HEK293T (cell line): ENCODE results near the gene TCF23.
"Not testable (repeated sequence)": the region's sequence is repeated elsewhere in the genome, so short reads cannot be mapped to it uniquely, and the experiment has no call there.

ENCODE experiments used
- CTCF ChIA-PET: fragments of 350-600 bp; formaldehyde crosslinking; extraction: SDS; loops from one replicate; lab custom pipeline; 2021; ENCODE audit warnings: antibody characterized with exemption, inconsistent platforms; lab: Yijun Ruan, JAX
- POLR2A ChIA-PET: fragments of 350-600 bp; formaldehyde crosslinking; extraction: SDS; loops from one replicate; lab custom pipeline; 2020; ENCODE audit warnings: antibody characterized with exemption, inconsistent platforms; lab: Yijun Ruan, JAX
- DNase-seq: peaks from one replicate; pipeline ENCODE4 v3.0.0; 2012; ENCODE audit warnings: mixed read lengths; ENCODE audit errors: extremely low spot score
- ARNT ChIP-seq: fragments of 450-650 bp; IDR thresholded peaks from 2 replicates; pipeline ENCODE4 v1.6.1; 2017; ENCODE audit warnings: mild to moderate bottlenecking
- BHLHE40 ChIP-seq: fragments of 450-650 bp; IDR thresholded peaks from 2 replicates; pipeline ENCODE4 v1.6.1; 2016; ENCODE audit warnings: mild to moderate bottlenecking, moderate library complexity, borderline replicate concordance
- CTBP1 ChIP-seq: fragments of 450-650 bp; IDR thresholded peaks from 2 replicates; pipeline ENCODE4 v1.6.1; 2016; ENCODE audit warnings: borderline replicate concordance
- ELF4 ChIP-seq: fragments of 450-650 bp; IDR thresholded peaks from 2 replicates; pipeline ENCODE4 v1.6.1; 2017; ENCODE audit warnings: antibody characterized with exemption
- FOXA1 ChIP-seq: fragments of 450-650 bp; IDR thresholded peaks from 2 replicates; pipeline ENCODE4 v1.6.1; 2016; ENCODE audit warnings: mild to moderate bottlenecking
- FOXK2 ChIP-seq: fragments of 450-650 bp; IDR thresholded peaks from 2 replicates; pipeline ENCODE4 v1.6.1; 2016; ENCODE audit warnings: mild to moderate bottlenecking
- FOXM1 ChIP-seq: fragments of 450-650 bp; IDR thresholded peaks from 2 replicates; pipeline ENCODE4 v1.6.1; 2017; ENCODE audit warnings: mild to moderate bottlenecking, borderline replicate concordance
- HDGF ChIP-seq: fragments of 450-650 bp; IDR thresholded peaks from 2 replicates; pipeline ENCODE4 v1.6.1; 2017; ENCODE audit warnings: antibody characterized with exemption, borderline replicate concordance
- L3MBTL2 ChIP-seq: fragments of 450-650 bp; conservative IDR thresholded peaks from 2 replicates; pipeline ENCODE4 v1.6.1; 2016; ENCODE audit warnings: mild to moderate bottlenecking
- LEF1 ChIP-seq: fragments of 450-650 bp; IDR thresholded peaks from 2 replicates; pipeline ENCODE4 v1.6.1; 2017; ENCODE audit warnings: mild to moderate bottlenecking, borderline replicate concordance
- NFRKB ChIP-seq: fragments of 450-650 bp; IDR thresholded peaks from 2 replicates; pipeline ENCODE4 v1.6.1; 2016; ENCODE audit warnings: mild to moderate bottlenecking, moderate library complexity
- SP1 ChIP-seq: fragments of 450-650 bp; IDR thresholded peaks from 2 replicates; pipeline ENCODE4 v1.6.1; 2017
- SUZ12 ChIP-seq: fragments of 450-650 bp; IDR thresholded peaks from 2 replicates; pipeline ENCODE4 v1.6.1; 2016; ENCODE audit warnings: mild to moderate bottlenecking
- TARDBP ChIP-seq: fragments of 450-650 bp; IDR thresholded peaks from 2 replicates; pipeline ENCODE4 v1.6.1; 2016
- ZNF384 ChIP-seq: fragments of 450-650 bp; IDR thresholded peaks from 2 replicates; pipeline ENCODE4 v1.6.1; 2016
- TF ChIP-seq, protein P1 (sequence below): fragments of 450-650 bp; IDR thresholded peaks from 2 replicates; pipeline ENCODE4 v1.6.1; 2016

Gene TCF23

DNA sequence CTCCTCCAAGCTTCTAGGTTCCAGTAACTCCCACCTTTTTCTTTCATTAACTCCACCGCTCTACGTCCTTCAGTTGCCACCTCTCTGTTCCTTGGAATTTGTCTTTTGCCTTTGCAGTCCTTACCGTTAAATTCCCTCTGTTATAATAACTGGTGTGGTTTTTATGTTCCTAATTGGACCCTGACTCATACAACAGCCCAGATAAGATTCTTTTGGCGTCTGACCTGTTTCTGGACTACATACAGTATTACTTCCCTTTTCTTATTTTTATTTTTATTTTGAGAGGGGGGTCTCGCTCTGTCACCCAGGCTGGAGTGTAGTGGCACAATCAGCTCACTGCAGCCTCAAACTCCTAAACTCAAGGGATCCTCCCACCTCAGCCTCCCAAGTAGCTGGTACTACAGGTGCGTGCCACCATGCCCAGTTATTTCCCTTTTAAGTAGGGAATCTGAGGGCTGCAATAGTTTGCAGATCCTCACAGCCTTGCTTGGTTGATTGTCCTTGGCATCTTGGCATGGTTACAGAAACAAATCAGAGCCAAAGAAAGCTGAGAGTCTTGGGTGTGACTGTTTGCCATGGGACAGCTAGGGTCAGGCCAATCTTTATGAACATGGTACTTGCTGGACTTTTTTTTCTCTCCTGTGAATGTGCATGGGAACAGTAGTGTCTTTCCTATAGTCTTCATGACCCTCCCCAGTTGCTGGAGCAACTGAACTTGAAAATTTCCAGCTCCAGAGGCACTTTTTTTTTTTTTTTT is 22.0 kb downstream of the TCF23 start:
- DNase-seq = no peak
- TF ChIP-seq NFRKB (no peak), L3MBTL2 (no peak), TARDBP (no peak), ZNF384 (no peak), SUZ12 (no peak), SP1 (no peak), ELF4 (no peak)
- CTCF ChIA-PET = interaction anchor here (0.6 to 1.9 kb wide), 9 partner anchors 8 to 240 kb away, joined by 3 to 9 read pairs (median 4); no protein-coding TSS in a partner anchor
- POLR2A ChIA-PET = interaction anchor here (1.1 kb wide), 1 partner anchor 250 kb away, joined by 3 read pairs; no protein-coding TSS in a partner anchor

DNA sequence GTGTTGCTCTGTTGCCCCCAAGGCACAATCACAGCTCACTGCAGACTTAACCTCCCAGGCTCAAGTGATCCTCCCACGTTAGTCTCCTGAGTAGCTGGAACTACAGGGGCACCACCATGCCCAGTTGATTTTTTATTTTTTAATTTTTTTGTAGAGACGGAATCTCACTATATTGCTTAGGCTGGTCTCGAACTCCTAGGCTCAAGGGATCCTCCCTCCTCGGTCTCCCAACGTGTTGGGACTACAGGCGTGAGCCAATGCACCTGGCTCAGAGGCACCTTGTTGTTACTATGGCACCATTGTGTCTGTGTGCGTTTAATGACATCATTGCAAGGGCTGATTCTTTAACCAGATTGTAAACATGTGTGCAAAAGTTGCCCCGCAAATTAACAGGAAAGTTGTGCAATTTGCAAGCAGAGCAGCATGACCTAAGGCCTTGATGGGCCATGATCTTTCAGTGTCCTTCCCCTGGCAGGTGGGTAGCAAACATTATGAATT is 22.6 kb downstream of the TCF23 start:
- TF ChIP-seq L3MBTL2 (no peak), LEF1 (no peak), FOXA1 (no peak)
- ChIA-PET CTCF (interaction anchor here (0.6 to 1.9 kb wide), 3 partner anchors 11 to 239 kb away, joined by 4 to 9 read pairs (median 4); no protein-coding TSS in a partner anchor), POLR2A (interaction anchor here (1.1 kb wide), 1 partner anchor 250 kb away, joined by 3 read pairs; no protein-coding TSS in a partner anchor)
- DNase-seq = no peak

DNA sequence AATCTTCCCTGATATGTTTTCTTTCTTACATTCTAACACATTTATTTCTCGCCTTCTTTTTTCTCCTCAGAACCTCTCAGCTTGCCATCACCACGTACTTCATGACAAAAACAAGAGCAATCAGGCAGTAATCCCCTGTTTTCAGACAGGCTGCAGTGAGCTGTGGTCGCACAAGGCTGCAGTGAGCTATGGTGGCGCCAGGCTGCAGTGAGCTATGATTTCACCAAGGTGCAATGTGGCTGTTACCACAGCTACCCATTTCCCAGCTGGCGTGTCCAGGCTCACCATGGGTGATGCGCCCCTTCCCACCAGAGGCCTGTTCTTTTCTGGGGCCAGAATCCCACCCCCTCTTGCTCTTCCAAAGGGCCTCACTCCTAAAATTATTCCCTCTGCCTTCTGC is 25.8 kb downstream of the TCF23 start:
- CTCF ChIA-PET = interaction anchor here (0.6 to 1.4 kb wide), 3 partner anchors 16 to 57 kb away, joined by 3 to 8 read pairs (median 3); no protein-coding TSS in a partner anchor
- no peak for TF ChIP-seq FOXM1
- no peak for TF ChIP-seq NFRKB
- TF ChIP-seq SUZ12 = no peak
- no peak for TF ChIP-seq ZNF384
- TF ChIP-seq BHLHE40 = no peak
- TF ChIP-seq TARDBP = no peak
- no peak for TF ChIP-seq ARNT
- no peak for TF ChIP-seq HDGF
- DNase-seq = no peak
- POLR2A ChIA-PET = interaction anchor here (1.1 kb wide), 1 partner anchor 41 kb away, joined by 3 read pairs; no protein-coding TSS in a partner anchor

DNA sequence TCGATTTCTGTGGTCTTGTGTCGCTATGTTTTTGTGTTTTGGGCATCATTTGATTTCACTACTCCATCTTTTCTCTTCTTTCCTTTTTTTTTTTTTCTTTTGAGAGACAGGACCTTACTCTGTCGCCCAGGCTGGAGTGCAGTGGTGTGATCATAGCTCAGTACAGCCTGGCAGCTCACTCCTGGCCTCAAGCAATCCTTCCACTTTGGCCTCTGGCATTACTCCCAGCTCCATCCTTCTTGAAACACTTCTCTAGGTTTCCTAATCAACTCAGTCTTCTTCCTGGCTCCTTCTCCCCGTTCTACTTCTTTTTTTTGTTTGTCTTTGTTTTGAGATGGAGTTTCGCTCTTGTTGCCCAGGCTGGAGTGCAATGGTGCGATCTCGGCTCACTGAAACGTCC is 26.5 kb downstream of the TCF23 start:
- CTCF ChIA-PET = interaction anchor here (0.9 to 1.4 kb wide), 2 partner anchors 16 to 88 kb away, joined by 3 to 8 read pairs; no protein-coding TSS in a partner anchor

DNA sequence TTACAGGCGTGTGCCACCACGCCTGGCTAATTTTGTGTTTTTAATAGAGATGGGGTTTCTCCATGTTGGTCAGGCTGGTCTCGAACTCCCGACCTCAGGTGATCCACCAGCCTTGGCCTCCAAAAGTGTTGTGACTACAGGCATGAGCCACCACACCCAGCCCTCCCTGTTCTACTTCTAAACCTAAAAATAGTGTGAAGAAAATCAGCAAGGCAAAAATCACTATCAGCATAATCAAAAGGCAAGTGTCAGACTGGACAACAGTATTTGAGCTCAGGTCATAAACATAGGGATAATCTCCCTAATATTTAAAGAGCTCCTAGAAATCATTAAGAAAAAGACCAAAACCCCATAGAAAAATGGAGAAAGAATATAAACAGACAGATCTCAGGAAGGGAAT is 27.0 kb downstream of the TCF23 start:
- POLR2A ChIA-PET = interaction anchor here (1.0 kb wide), 1 partner anchor 10 kb away, joined by 3 read pairs; no protein-coding TSS in a partner anchor
- not testable (repeated sequence) for DNase-seq
- CTCF ChIA-PET = interaction anchor here (0.9 to 1.4 kb wide), 2 partner anchors 16 to 88 kb away, joined by 3 to 8 read pairs; no protein-coding TSS in a partner anchor

More for the DNA sequence above, 26.5 kb downstream of the TCF23 start:
- POLR2A ChIA-PET = interaction anchor here (1.0 to 1.1 kb wide), 2 partner anchors 10 to 41 kb away, joined by 3 read pairs; no protein-coding TSS in a partner anchor
- TF ChIP-seq TARDBP = no peak
- no peak for TF ChIP-seq LEF1
- TF ChIP-seq HDGF = no peak
- no peak for TF ChIP-seq FOXM1
- TF ChIP-seq SUZ12 = no peak
- TF ChIP-seq ZNF384 = no peak
- TF ChIP-seq BHLHE40 = no peak
- TF ChIP-seq, protein P1, sequence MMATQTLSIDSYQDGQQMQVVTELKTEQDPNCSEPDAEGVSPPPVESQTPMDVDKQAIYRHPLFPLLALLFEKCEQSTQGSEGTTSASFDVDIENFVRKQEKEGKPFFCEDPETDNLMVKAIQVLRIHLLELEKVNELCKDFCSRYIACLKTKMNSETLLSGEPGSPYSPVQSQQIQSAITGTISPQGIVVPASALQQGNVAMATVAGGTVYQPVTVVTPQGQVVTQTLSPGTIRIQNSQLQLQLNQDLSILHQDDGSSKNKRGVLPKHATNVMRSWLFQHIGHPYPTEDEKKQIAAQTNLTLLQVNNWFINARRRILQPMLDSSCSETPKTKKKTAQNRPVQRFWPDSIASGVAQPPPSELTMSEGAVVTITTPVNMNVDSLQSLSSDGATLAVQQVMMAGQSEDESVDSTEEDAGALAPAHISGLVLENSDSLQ = no peak
- no peak for TF ChIP-seq NFRKB
- no peak for TF ChIP-seq ARNT
- TF ChIP-seq FOXK2 = no peak
- TF ChIP-seq ELF4 = no peak
- no peak for TF ChIP-seq FOXA1
- TF ChIP-seq SP1 = no peak
- no peak for TF ChIP-seq CTBP1
- no peak for TF ChIP-seq L3MBTL2
- DNase-seq = no peak

DNA sequence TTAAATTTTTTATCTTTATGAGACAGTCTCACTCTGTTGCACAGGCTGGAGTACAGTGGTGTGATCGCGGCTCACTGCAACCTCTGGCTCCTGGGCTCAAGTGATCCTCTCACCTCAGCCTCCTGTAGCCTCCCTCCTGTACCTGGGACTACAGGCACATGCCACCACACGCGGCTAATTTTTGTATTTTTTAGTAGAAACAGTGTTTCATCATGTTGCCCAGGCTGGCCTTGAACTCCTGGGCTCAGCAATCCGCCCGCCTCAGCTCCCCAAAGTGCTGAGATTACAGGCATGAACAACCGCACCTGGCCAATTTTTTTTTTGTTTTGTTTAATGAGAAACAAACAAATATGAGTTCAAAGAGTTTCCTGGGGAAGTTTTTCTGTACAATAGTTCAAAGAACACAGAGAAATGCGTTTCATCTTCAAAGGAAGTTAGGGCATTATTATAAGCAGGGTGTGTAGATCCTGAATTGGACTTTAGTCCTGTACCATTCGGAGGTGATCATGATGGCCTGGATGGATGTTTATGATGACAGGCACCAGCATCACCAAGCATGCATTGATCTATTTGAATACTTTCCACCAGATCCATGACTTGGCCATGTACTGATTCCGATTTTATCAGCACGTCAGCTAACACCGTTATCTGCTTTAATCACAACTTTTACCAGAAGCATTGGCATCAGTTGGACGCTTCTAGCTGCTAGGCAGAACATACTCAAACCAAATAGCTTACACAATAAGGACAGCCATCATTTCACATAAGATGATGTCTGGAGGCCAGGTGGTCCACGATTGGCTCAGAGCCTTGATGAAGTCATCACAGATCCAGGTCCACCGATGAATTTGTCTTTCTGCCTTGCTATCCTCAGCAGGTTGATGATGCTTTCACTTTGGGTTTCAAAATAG is 28.9 kb downstream of the TCF23 start:
- TF ChIP-seq, protein P1 = no peak
- no peak for TF ChIP-seq CTBP1
- TF ChIP-seq NFRKB = no peak
- no peak for TF ChIP-seq BHLHE40
- no peak for TF ChIP-seq FOXM1
- no peak for TF ChIP-seq ELF4
- TF ChIP-seq L3MBTL2 = no peak
- ChIA-PET POLR2A (interaction anchor here (0.6 kb wide), 1 partner anchor 397 kb away, joined by 3 read pairs; no protein-coding TSS in a partner anchor), CTCF (interaction anchor here (0.7 kb wide), 1 partner anchor 8 kb away, joined by 3 read pairs; no protein-coding TSS in a partner anchor)
- DNase-seq = no peak
